ENCODE results near the gene NDUFB2.
"Not testable (repeated sequence)": the region's sequence is repeated elsewhere in the genome, so short reads cannot be mapped to it uniquely, and the experiment has no call there.

Gene NDUFB2

DNA sequence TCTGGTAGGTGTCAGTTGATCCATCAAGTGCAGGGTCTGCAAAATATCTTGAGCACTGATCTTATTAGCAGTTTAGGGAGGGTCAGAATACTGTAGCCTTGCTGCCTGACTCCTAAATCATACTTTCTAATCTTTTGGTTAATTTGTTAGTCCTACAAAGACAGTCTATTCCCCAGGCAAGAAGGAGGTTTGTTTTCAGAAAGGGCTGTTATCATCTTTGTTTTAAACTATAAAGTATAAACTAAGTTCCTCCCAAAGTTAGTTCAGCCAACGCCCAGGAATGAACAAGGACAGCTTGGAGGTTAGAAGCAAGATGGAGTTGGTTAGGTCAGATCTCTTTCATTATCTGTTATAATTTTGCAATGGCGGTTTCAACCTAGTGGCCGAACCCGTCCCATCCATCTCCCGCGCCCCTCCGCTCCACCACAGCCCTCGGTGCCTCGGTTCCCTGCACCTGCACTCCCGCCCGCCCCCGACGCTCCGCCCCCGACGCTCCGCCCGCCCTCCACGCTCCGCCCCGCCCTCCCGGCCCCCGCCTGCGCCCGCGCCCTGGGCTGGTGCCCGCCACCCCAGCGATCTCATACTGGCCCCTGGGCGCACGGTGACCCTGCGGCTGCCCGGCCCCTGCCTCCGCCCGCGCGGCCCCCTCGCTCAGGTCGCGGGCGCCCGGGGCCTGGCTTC is 24.0 kb upstream of the NDUFB2 start, which contains the start of gene ADCK2:
ADCK2 (plus strand) TSS at position 564 of the 681 bp plus-strand sequence. CDS start 386 bp downstream, outside the sequence.
- DNase-seq (ENCODE audit: low spot score): peak; percentile 58

DNA sequence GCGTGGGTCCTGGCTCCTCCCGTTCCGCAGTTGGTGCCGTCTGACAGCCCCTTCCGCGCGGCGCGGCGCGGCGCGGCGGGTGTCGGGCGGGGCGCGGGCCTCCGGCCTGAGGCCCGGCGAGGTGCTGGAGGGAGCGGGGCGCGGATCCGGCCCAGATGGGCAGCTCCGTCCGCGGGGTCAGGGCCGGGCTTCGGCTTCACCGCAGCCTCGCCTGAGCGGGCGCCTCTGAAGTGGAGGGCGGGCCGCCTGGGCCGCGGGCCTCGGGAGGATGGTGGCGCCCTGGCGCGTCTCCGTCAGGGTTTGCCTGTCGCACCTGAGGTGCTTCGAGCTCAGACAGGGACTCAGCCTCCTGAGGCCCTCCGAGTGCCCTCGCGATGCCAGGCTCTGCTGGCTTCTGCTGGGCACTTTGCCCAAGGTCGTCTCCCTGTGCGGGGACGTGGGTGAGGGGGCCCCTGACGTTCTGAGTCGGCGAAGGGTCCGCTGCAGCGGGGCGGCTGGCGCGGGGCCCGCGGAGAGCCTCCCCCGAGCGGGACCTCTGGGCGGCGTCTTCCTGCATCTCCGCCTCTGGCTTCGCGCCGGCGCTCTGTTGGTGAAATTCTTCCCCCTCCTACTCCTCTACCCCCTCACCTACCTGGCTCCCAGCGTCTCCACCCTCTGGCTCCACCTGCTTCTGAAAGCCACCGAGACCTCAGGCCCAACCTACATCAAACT is 23.3 kb upstream of the NDUFB2 start:
- no peak for DNase-seq (ENCODE audit: low spot score)

DNA sequence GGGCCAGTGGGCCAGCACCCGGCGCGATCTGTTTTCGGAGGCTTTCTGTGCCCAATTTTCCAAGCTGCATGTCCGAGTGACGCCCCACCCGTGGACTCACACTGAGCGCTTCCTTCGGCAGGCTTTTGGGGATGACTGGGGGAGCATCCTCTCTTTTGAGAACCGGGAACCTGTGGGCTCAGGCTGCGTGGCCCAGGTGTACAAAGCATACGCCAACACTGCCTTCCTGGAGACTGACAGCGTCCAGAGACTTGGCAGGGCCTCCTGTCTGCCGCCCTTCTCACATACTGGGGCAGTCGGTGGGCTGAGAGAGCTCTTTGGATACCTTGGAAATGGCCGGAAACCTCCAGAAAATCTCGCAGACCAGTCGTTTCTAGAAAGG is 22.7 kb upstream of the NDUFB2 start:
- DNase-seq (ENCODE audit: low spot score): no peak

DNA sequence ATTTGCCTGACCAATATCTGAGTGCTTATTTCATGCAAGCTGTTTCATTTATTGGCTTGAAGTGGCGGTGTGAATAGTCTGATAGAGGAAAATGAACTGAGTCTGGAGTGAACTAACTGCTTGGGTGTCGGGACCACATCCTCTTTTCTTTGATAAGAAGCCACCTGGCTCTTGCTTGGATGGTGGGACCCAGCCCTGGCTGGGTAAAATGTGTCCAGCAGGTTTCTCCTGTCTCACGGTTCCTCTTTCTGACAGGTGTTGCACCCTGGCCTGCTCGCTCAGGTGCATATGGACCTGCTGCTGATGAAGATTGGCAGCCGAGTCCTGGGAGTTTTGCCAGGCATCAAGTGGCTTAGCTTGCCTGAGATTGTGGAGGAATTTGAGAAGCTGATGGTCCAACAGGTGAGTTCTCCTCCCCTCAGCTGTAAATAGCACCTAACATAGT is 22.1 kb upstream of the NDUFB2 start:
- no peak for DNase-seq (ENCODE audit: low spot score)

GRCh38 chr7:140674899-140675701 is 21.4 kb upstream of the NDUFB2 start:
- DNase-seq (ENCODE audit: low spot score): no peak

DNA sequence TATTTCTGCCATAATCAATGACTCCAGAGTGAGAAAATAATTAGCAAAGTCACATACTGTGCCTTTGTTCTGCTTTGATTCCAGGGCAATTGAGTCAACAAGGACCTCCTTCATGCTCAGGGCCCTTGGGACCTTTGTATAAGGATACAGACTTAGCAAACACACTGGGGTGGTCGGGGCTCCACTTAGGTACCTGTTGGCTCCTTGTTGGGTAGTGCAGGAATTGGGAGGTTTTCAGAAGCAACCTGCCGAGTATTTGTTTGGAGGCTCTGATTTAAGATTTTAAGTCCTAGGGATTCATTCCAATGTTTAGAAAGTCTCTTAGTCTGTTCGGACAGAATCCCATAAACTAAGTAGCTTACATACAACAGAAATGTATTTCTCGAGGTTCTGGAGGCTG is 20.8 kb upstream of the NDUFB2 start:
- no peak for DNase-seq (ENCODE audit: low spot score)

- DNase-seq (ENCODE audit: low spot score): no peak
Measured at GRCh38 chr7:140676306-140676705, 20.2 kb upstream of the NDUFB2 start.

- not testable (repeated sequence) for DNase-seq (ENCODE audit: low spot score)
Measured at GRCh38 chr7:140676956-140677355, 19.6 kb upstream of the NDUFB2 start.

DNA sequence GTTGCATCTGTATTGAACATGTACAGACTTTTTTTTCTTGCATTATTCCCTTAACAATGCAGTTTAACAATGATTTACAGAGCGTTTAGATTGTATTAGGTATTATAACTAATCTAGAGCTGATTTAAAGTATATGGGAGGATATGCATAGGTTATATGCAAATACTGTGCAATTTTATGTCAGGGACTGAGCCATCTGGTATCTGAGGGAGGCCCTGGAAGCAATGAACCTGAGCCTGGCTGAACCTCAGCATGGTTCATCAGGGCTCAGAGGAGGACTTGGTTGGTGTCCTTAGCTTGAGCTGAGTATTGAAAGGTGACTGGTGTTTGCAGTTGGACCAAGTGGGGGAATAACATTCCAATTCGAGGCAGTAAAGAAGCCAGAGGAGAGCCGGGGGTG is 19.0 kb upstream of the NDUFB2 start:
- DNase-seq (ENCODE audit: low spot score): no peak

- no peak for DNase-seq (ENCODE audit: low spot score)
Measured at GRCh38 chr7:140678081-140678815, 18.3 kb upstream of the NDUFB2 start.

DNA sequence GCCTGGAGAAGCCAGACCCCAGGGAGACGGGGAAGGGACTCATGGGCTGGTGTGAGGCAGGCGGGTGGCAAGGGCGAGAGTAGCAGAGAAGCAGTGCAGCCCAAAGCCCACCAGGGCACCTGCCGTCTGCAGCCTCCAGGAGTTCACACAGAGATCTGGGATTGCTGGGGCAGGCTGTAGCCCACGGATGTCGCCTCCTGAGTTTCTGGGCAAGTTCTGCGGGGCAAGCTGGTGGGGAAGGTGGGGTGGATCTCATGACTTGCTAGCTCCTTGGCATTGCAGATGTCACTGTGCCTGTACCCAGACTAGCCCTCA is 17.7 kb upstream of the NDUFB2 start:
- DNase-seq (ENCODE audit: low spot score): no peak

DNA sequence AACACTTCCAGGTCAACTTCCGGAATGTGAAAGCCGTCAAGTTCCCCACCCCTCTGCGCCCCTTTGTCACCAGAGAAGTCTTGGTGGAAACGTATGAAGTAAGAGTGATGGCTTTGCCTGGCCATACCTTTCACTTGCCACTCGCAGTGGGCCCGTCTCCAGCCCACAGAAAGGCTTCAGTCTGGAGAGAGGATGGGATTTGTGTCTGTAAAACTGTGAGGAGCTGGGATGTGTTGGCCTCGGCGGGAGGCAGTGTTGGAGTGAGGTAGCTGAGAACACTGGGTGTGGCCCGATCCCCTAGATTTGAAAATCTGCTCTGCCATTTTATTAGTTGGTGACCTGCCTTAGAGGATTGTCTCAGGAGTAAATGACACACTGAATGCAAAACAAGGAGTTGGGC is 17.3 kb upstream of the NDUFB2 start:
- no peak for DNase-seq (ENCODE audit: low spot score)

- no peak for DNase-seq (ENCODE audit: low spot score)
Measured at GRCh38 chr7:140680886-140681285, 15.6 kb upstream of the NDUFB2 start.

DNA sequence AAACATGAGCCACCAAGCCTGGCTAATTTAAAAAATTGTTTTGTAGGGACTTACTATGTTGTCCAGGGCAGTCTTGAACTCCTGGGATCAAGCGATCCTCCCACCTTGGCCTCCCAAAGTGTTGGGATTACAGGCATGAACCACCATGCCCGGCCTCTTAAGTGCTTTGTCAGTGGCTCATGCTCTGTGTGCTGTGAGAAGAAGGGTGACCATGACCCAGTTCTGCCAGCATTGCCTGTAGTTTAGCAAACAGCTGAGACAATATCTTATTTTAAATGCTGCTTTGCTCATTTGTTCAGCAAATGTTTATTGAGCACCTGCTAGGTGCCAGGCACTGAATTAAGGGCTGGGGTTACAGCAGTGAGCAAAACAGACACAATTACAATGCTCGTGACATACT is 14.7 kb upstream of the NDUFB2 start:
- no peak for DNase-seq (ENCODE audit: low spot score)

GRCh38 chr7:140683657-140684056 is 12.9 kb upstream of the NDUFB2 start:
- no peak for DNase-seq (ENCODE audit: low spot score)

- no peak for DNase-seq (ENCODE audit: low spot score)
Measured at GRCh38 chr7:140684066-140684950, 12.2 kb upstream of the NDUFB2 start.

DNA sequence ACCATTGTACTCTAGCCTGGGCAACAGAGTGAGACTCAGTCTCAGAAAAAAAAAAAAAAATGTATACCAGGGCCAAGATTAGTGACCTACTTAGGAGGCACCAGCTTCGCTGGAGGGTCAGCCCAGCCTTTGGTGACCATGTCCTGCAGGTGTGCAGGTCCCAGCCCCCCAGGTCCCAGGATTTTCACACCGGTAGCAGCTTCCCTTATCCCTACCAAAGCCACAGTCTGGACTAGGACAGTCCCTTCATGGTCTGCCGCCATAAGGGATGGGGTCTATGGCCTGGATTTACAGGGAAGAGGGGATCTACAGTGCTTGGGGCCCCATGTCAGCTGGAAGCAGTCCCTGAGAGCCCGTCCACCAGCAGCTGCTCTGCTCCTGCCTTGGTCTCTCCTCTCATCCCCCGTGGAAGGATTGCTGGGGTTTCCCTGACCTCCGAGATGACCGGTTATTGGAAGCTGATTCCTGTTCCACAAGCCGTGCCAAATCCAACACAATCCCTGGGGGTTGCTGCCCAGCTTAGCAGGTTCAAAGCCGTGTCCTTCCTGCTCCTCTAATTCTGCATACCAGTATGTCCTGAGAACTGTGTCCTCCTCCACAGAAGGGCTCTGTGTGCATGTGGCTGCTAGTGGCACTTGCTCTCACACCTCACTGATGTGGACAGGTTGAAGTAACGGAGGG is 11.0 kb upstream of the NDUFB2 start:
- no peak for DNase-seq (ENCODE audit: low spot score)

GRCh38 chr7:140686921-140687320 is 9.6 kb upstream of the NDUFB2 start:
- DNase-seq (ENCODE audit: low spot score): no peak

GRCh38 chr7:140688341-140688740 is 8.2 kb upstream of the NDUFB2 start:
- DNase-seq (ENCODE audit: low spot score): no peak

All from hematopoietic multipotent progenitor cell treated with erythropoietin and hydrocortisone succinate and interleukin-3 and kit ligand, for 15 days (in vitro differentiated cells).